Activated B cell treated with CpG ODN at 0.5 μM for 24 hours (primary cell): ENCODE measurements around the gene MEF2C. TPM values are rescaled to one million over a fixed set of nuclear protein-coding genes. Genes with fewer than 3 reads are reported as not detected.

Experiments used
- ATAC-seq: fragments of 200-7000 bp; cut with Tn5 transposase; one replicate; pipeline ENCODE4 v1.10.0; 2021; ENCODE audit warnings: low read depth, mild to moderate bottlenecking, moderate library complexity
- CTCF ChIA-PET: fragments of 350-600 bp; sonication (Branson Sonifier 250); formaldehyde crosslinking; loops from one replicate; lab custom pipeline; 2021; ENCODE audit warnings: antibody characterized with exemption; lab: Charles Lee
- POLR2A ChIA-PET: fragments of 350-600 bp; sonication (Branson Sonifier 250); formaldehyde crosslinking; loops from one replicate; lab custom pipeline; 2021; ENCODE audit warnings: antibody characterized with exemption; lab: Charles Lee
- DNase-seq: peaks from one replicate; pipeline ENCODE4 v3.0.0; 2022
- H3K27ac Mint-ChIP-seq: one replicate; pipeline ENCODE4 v1.8.0; 2020; ENCODE audit warnings: mixed read lengths
- H3K27me3 Mint-ChIP-seq: one replicate; pipeline ENCODE4 v1.8.0; 2021; ENCODE audit warnings: mixed read lengths
- H3K36me3 Mint-ChIP-seq: one replicate; pipeline ENCODE4 v1.8.0; 2021; ENCODE audit warnings: low read depth, mixed read lengths
- H3K4me1 Mint-ChIP-seq: one replicate; pipeline ENCODE4 v1.8.0; 2021; ENCODE audit warnings: mixed read lengths
- H3K4me3 Mint-ChIP-seq: one replicate; pipeline ENCODE4 v1.8.0; 2020; ENCODE audit warnings: mild to moderate bottlenecking, mixed read lengths
- H3K9me3 Mint-ChIP-seq: one replicate; pipeline ENCODE4 v1.8.0; 2020; ENCODE audit warnings: mixed read lengths
- intact Hi-C: fragments of 100-400 bp; cut with micrococcal nuclease; formaldehyde crosslinking; loops from one replicate; pipeline ENCODE4 v1.15.1; 2024
- total RNA-seq: library from RNA; stranded (reverse); gene quantifications from 2 replicates; pipeline ENCODE4 v1.2.3, GENCODE V29; 2022
- TF ChIP-seq, protein P1 (sequence below): fragments of 200-600 bp; IDR thresholded peaks from one replicate; pipeline ENCODE4 v1.8.0; 2022; ENCODE audit warnings: antibody characterized with exemption, mild to moderate bottlenecking

Gene MEF2C
- total RNA-seq, 1 donor from 2014 or later = 359 TPM

DNA sequence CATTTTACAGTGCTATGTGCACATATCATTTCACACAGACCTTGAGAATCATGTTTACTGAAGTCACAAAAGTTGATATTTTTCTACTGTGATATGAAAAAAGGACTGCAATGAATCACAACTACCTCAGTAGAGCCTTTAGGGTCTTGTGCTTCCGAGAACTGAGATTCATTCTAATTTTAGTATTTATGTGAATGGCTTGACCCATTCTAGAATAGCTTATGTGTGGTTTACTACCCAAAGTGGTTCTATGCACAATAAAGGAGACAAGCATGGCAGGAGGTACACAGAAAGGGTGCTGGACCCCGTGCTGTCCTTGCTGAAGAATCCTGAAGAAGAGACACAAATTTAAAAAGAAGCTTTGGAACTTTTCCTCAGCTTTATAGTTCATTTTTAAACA is 28.2 kb downstream of the MEF2C start:
- peak overlapping the region; percentile 25 for H3K27ac Mint-ChIP-seq
- DNase-seq (no peak), ATAC-seq (no peak)
- peaks cover 66% of the 10 kb centered on the region for H3K36me3 Mint-ChIP-seq
- ChIA-PET POLR2A (interaction anchor here (1.0 kb wide), 1 partner anchor 9 kb away, joined by 5 read pairs; no protein-coding TSS in a partner anchor), CTCF (no interaction called here)
- peaks cover 46% of the 10 kb centered on the region for H3K4me1 Mint-ChIP-seq
- peaks cover 6% of the 10 kb centered on the region for H3K9me3 Mint-ChIP-seq
- intact Hi-C loops = no loop called here
- TF ChIP-seq, protein P1, sequence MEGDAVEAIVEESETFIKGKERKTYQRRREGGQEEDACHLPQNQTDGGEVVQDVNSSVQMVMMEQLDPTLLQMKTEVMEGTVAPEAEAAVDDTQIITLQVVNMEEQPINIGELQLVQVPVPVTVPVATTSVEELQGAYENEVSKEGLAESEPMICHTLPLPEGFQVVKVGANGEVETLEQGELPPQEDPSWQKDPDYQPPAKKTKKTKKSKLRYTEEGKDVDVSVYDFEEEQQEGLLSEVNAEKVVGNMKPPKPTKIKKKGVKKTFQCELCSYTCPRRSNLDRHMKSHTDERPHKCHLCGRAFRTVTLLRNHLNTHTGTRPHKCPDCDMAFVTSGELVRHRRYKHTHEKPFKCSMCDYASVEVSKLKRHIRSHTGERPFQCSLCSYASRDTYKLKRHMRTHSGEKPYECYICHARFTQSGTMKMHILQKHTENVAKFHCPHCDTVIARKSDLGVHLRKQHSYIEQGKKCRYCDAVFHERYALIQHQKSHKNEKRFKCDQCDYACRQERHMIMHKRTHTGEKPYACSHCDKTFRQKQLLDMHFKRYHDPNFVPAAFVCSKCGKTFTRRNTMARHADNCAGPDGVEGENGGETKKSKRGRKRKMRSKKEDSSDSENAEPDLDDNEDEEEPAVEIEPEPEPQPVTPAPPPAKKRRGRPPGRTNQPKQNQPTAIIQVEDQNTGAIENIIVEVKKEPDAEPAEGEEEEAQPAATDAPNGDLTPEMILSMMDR = no peak
- no peak overlapping the region for H3K4me3 Mint-ChIP-seq
- no peaks in the 10 kb centered on the region for H3K27me3 Mint-ChIP-seq

DNA sequence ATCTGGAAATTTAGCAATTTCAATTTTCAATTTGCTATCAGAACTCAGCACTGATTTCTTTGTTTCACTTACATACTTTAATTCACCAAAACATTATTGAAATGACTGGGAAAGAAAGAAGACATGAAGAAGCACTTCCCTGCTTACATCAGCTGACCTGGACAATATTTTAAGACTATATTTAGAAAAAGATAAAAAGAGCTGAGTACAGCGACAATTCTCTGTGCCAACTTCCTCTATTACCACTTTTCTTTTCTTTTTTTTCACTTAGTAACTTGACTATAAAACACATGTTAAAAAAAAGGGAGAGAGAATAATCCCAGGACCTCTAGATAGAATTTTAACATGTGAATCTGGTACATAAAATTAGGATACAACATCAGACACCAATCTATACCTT is 35.6 kb downstream of the MEF2C start:
- peak overlapping the region; percentile 73 for H3K27ac Mint-ChIP-seq
- H3K27me3 Mint-ChIP-seq = no peaks in the 10 kb centered on the region
- H3K4me1 Mint-ChIP-seq = peaks cover 68% of the 10 kb centered on the region
- DNase-seq (no peak), ATAC-seq (peak; percentile 14)
- POLR2A ChIA-PET = interaction anchor here (1.0 to 5.4 kb wide), 4 partner anchors 10 to 115 kb away, joined by 3 to 48 read pairs (median 7); partner anchors contain the start of gene MEF2C
- CTCF ChIA-PET = interaction anchor here (0.6 kb wide), 1 partner anchor 117 kb away, joined by 4 read pairs; no protein-coding TSS in a partner anchor
- H3K9me3 Mint-ChIP-seq = peaks cover 2% of the 10 kb centered on the region
- intact Hi-C loops = no loop called here
- TF ChIP-seq, protein P1 = no peak
- peaks cover 36% of the 10 kb centered on the region for H3K36me3 Mint-ChIP-seq
- H3K4me3 Mint-ChIP-seq = peak overlapping the region; percentile 32

GRCh38 chr5:88846434-88846833 is 36.5 kb downstream of the MEF2C start:
- ChIA-PET POLR2A (interaction anchor here (0.7 to 5.4 kb wide), 8 partner anchors 9 to 232 kb away, joined by 3 to 48 read pairs (median 8); partner anchors contain the start of gene MEF2C), CTCF (interaction anchor here (1.3 kb wide), 1 partner anchor 116 kb away, joined by 4 read pairs; no protein-coding TSS in a partner anchor)
- no peak for DNase-seq
- Mint-ChIP-seq H3K4me1 (peaks cover 75% of the 10 kb centered on the region), H3K9me3 (peaks cover 2% of the 10 kb centered on the region), H3K27ac (peak overlapping the region; percentile 73), H3K4me3 (peak overlapping the region; percentile 15), H3K27me3 (no peaks in the 10 kb centered on the region), H3K36me3 (peaks cover 38% of the 10 kb centered on the region)
- TF ChIP-seq, protein P1 = no peak
- intact Hi-C loops = no loop called here
- no peak for ATAC-seq

GRCh38 chr5:88845081-88845697 is 37.8 kb downstream of the MEF2C start:
- CTCF ChIA-PET = interaction anchor here (0.6 to 1.3 kb wide), 4 partner anchors 16 to 1064 kb away, joined by 3 to 4 read pairs (median 4); no protein-coding TSS in a partner anchor
- intact Hi-C loops = loop anchor here (1.0 kb wide), 4 partner anchors 12 to 113 kb away; partner anchors contain the start of gene MEF2C
- ATAC-seq (peak; percentile 79), DNase-seq (no peak)
- peaks cover 38% of the 10 kb centered on the region for H3K36me3 Mint-ChIP-seq
- peak overlapping the region; percentile 71 for H3K4me3 Mint-ChIP-seq
- H3K4me1 Mint-ChIP-seq = peaks cover 75% of the 10 kb centered on the region
- no peaks in the 10 kb centered on the region for H3K27me3 Mint-ChIP-seq
- POLR2A ChIA-PET = interaction anchor here (0.6 to 5.4 kb wide), 18 partner anchors 8 to 1732 kb away, joined by 3 to 48 read pairs (median 6); partner anchors contain the start of gene MEF2C
- TF ChIP-seq, protein P1 = no peak
- peaks cover 2% of the 10 kb centered on the region for H3K9me3 Mint-ChIP-seq
- peak overlapping the region; percentile 89 for H3K27ac Mint-ChIP-seq

- DNase-seq (no peak), ATAC-seq (no peak)
- Mint-ChIP-seq H3K27me3 (no peaks in the 10 kb centered on the region), H3K4me3 (no peak overlapping the region), H3K27ac (peak overlapping the region; percentile 46), H3K36me3 (peaks cover 46% of the 10 kb centered on the region), H3K9me3 (no peaks in the 10 kb centered on the region), H3K4me1 (peaks cover 81% of the 10 kb centered on the region)
- CTCF ChIA-PET = interaction anchor here (0.7 kb wide), 1 partner anchor 14 kb away, joined by 3 read pairs; no protein-coding TSS in a partner anchor
- intact Hi-C loops = no loop called here
- TF ChIP-seq, protein P1 = no peak
- POLR2A ChIA-PET = interaction anchor here (0.6 to 5.4 kb wide), 12 partner anchors 9 to 939 kb away, joined by 3 to 48 read pairs (median 5); partner anchors contain the start of gene MEF2C
These were observed 40.2 kb downstream of the MEF2C start for GRCh38 chr5:88842784-88843183.
